H1 (cell line): ENCODE data around the gene GAN. TPM values are rescaled to one million over a fixed set of nuclear protein-coding genes. Genes with fewer than 3 reads are reported as not detected.

Experiments
- ATF3 ChIP-seq: IDR thresholded peaks from 2 replicates; pipeline ENCODE4 v1.6.1; 2011; ENCODE audit warnings: low read depth, mild to moderate bottlenecking, low read length; ENCODE audit not compliant: insufficient read depth
- CBX8 ChIP-seq: fragments of 300-800, 300-1000 bp; sonication (generic); IDR thresholded peaks from 2 replicates; pipeline ENCODE4 v1.7.1; 2016; ENCODE audit warnings: low read depth, low read length, borderline replicate concordance
- EZH2 ChIP-seq: fragments of 200-600 bp; sonication (generic); IDR thresholded peaks from 2 replicates; pipeline ENCODE4 v1.7.1; 2012; ENCODE audit warnings: low read depth, mild to moderate bottlenecking, moderate library complexity, low read length, inconsistent platforms; ENCODE audit not compliant: severe bottlenecking
- FOSL1 ChIP-seq: IDR thresholded peaks from 2 replicates; pipeline ENCODE4 v1.6.1; 2011; ENCODE audit warnings: mild to moderate bottlenecking, low read depth, low read length, moderate library complexity; ENCODE audit not compliant: insufficient read depth
- GABPA ChIP-seq: IDR thresholded peaks from 2 replicates; pipeline ENCODE4 v1.6.1; 2011; ENCODE audit warnings: mild to moderate bottlenecking, low read length, moderate library complexity, borderline replicate concordance; ENCODE audit not compliant: insufficient read depth
- GTF2F1 ChIP-seq: IDR thresholded peaks from 2 replicates; pipeline ENCODE4 v1.6.1; 2012; ENCODE audit warnings: low read depth, low read length, improper control_type of control experiment, borderline replicate concordance
- HDAC2 ChIP-seq, 2 experiments: fragments of 300-600 bp in 1 of 2; sonication (generic) in 1 of 2; IDR thresholded peaks; 2 replicates each; pipeline ENCODE4 v1.6.1; 2011 to 2012; ENCODE audit warnings: low read depth in 2 of 2, low read length in 2 of 2, mild to moderate bottlenecking in 2 of 2, moderate library complexity in 2 of 2, borderline replicate concordance in 1 of 2, inconsistent platforms in 1 of 2
- JUND ChIP-seq: IDR thresholded peaks from 2 replicates; pipeline ENCODE4 v1.6.1; 2011; ENCODE audit warnings: mild to moderate bottlenecking, improper control_type of control experiment, low read length
- NANOG ChIP-seq: IDR thresholded peaks from 2 replicates; pipeline ENCODE4 v1.6.1; 2011; ENCODE audit warnings: low read length, low read depth, mild to moderate bottlenecking, inconsistent platforms; ENCODE audit not compliant: insufficient read depth, poor library complexity, severe bottlenecking
- RFX5 ChIP-seq: IDR thresholded peaks from 2 replicates; pipeline ENCODE4 v1.6.1; 2011; ENCODE audit warnings: low read depth, low read length, improper control_type of control experiment, borderline replicate concordance
- SAP30 ChIP-seq: fragments of 300-600 bp; sonication (generic); IDR thresholded peaks from 2 replicates; pipeline ENCODE4 v1.7.1; 2012; ENCODE audit warnings: low read length, moderate library complexity, mild to moderate bottlenecking, inconsistent platforms; ENCODE audit not compliant: insufficient read depth, insufficient replicate concordance
- SIN3A ChIP-seq, 2 experiments: IDR thresholded peaks in 1 of 2; conservative IDR thresholded peaks in 1 of 2; 2 replicates each; pipeline ENCODE4 v1.6.1; 2011 to 2012; ENCODE audit warnings: low read length in 2 of 2, improper control_type of control experiment in 1 of 2, low read depth in 1 of 2, mild to moderate bottlenecking in 1 of 2
- SP1 ChIP-seq: IDR thresholded peaks from 2 replicates; pipeline ENCODE4 v1.6.1; 2011; ENCODE audit warnings: low read depth, low read length
- SP2 ChIP-seq: IDR thresholded peaks from 2 replicates; pipeline ENCODE4 v1.6.1; 2012; ENCODE audit warnings: mild to moderate bottlenecking, low read length, inconsistent platforms
- SP4 ChIP-seq: IDR thresholded peaks from 2 replicates; pipeline ENCODE4 v1.6.1; 2012; ENCODE audit warnings: low read length, inconsistent platforms
- SRF ChIP-seq: IDR thresholded peaks from 2 replicates; pipeline ENCODE4 v1.6.1; 2011; ENCODE audit warnings: mild to moderate bottlenecking, low read depth, low read length, moderate library complexity
- SUZ12 ChIP-seq: fragments of 200-600 bp; sonication (generic); IDR thresholded peaks from 2 replicates; pipeline ENCODE4 v1.6.1; 2012; ENCODE audit warnings: mild to moderate bottlenecking, inconsistent platforms, low read length, moderate library complexity, mixed read lengths
- TAF1 ChIP-seq: IDR thresholded peaks from 2 replicates; pipeline ENCODE4 v1.6.1; 2011; ENCODE audit warnings: mild to moderate bottlenecking, low read depth, low read length
- TAF7 ChIP-seq: optimal IDR thresholded peaks from 2 replicates; pipeline ENCODE3; 2011; ENCODE audit warnings: low read depth, mild to moderate bottlenecking, inconsistent platforms, low read length, moderate library complexity, borderline replicate concordance
- TBP ChIP-seq: IDR thresholded peaks from 2 replicates; pipeline ENCODE4 v1.6.1; 2011; ENCODE audit warnings: low read depth, low read length, improper control_type of control experiment
- TCF12 ChIP-seq: IDR thresholded peaks from 2 replicates; pipeline ENCODE4 v1.6.1; 2011; ENCODE audit warnings: low read depth, mild to moderate bottlenecking, low read length
- TEAD4 ChIP-seq: IDR thresholded peaks from 2 replicates; pipeline ENCODE4 v1.6.1; 2012; ENCODE audit warnings: low read depth, low read length, inconsistent platforms, mixed read lengths
- ZNF274 ChIP-seq: IDR thresholded peaks from 2 replicates; pipeline ENCODE4 v1.7.0; 2012; ENCODE audit warnings: low read length, borderline replicate concordance; ENCODE audit errors: extremely low read depth
- polyA plus RNA-seq, 7 experiments: library from polyadenylated mRNA; depleted of rRNA in 3 of 7; stranded (reverse) in 5 of 7; unstranded in 2 of 7; fragments of >200 nt in 5 of 7; fragments of 200-250 nt in 2 of 7; gene quantifications; 1 replicate in 5 of 7; 2 replicates in 1 of 7; 4 replicates in 1 of 7; pipeline versions ENCODE4 v1.2.1 to v1.2.3, GENCODE V29; 2011 to 2013; ENCODE audit warnings: missing spikeins in 2 of 7, mixed read lengths in 2 of 7
- total RNA-seq: library from RNA; stranded (reverse); fragmentation: NEBNext Ultra II Directional; extraction: Animal tissue kit (Norgen Biotek cat#: 25700); gene quantifications from 2 replicates; pipeline ENCODE4 v1.2.1, GENCODE V29; 2021

Gene GAN
- total and polyA plus RNA-seq, 2 of the 8 experiments (the other 6 are each of a cell fraction or from before 2014, with no cell fraction given), result 4.5 to 23.9 TPM

- TF ChIP-seq NANOG (no peak), JUND (no peak), ATF3 (no peak), TEAD4 (peak; percentile 99), SIN3A (conservative IDR thresholded peaks at IDR 0.05 in 1 of 2, IDR thresholded peaks at IDR 0.05 in 1 of 2; ENCODE audit: low read depth in 1 of 2, low read length in 2 of 2) (peak; percentile 87 to 91; a peak in 3 of 4 replicates), TBP (peak; percentile 40; the same call in 1 of the 2 replicates), EZH2 (no peak), SP2 (no peak), TAF7 (no peak), SP1 (peak; percentile 83), ZNF274 (no peak), HDAC2 (IDR thresholded peaks at IDR 0.05; ENCODE audit: borderline replicate concordance in 1 of 2, low read depth in 2 of 2, low read length in 2 of 2) (no peak), SP4 (no peak), SRF (no peak), TCF12 (0 out of 2 replicates have a peak, but pooled peaks have one; percentile 21), GABPA (no peak), CBX8 (no peak), TAF1 (peak; percentile 75), SUZ12 (no peak), SAP30 (peak; percentile 32), FOSL1 (no peak), RFX5 (no peak), GTF2F1 (0 out of 2 replicates have a peak, but pooled peaks have one; percentile 33)
These were observed 810 bp upstream of the GAN start (continued) for GRCh38 chr16:81313701-81314602.
